ENCODE results near the gene ABCA2. TPM values are rescaled to one million over a fixed set of nuclear protein-coding genes. Genes with fewer than 3 reads are reported as not detected.

Gene ABCA2
- polyA plus RNA-seq, 1 of the 3 experiments (the other 2 are of a cell fraction) = 34.7 TPM

DNA sequence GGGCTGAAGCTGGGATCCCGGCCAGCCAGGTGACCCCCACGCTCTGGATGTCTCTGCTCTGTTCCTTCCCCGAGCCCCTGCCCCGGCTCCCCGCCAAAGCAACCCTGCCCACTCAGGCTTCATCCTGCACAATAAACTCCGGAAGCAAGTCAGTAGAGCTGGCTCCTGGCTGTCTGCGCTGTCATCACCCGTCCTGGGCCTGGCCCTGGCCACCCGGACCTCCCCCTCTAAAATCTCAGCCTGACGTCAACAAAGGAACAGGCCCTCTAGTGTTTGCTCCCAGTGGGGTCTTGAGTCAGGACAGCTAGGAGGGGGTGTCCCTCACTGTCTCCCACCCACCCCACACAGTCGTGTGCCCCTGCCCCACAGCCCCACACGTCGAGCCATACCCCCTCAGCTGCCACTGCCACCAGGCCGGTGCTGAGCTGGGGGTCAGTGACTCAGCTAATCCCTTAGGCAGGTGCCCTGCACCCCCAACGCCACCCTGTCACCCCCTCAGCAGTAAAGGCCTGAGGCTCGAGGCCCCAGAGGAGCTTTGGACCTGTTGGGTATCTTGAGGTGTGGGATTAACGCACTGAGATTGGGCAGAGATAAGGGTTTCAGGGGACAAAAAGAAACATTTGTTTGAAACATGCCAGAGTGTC is 46.3 kb downstream of the ABCA2 start:
- POLR2A ChIA-PET = no interaction called here
- WGBS (ENCODE audit: low lambda C conversion rate) = 69% methylated on average over 12 of the region's 17 CpGs

GRCh38 chr9:136980669-136981478 is 47.2 kb downstream of the ABCA2 start:
- CTCF ChIA-PET = interaction anchor here (1.1 to 3.6 kb wide), 4 partner anchors 10 to 54 kb away, joined by 3 to 14 read pairs (median 9); partner anchors contain the start of gene ABCA2

More for the DNA sequence above, 46.3 kb downstream of the ABCA2 start:
- H3K27ac ChIP-seq (ENCODE audit: low read depth in 2 of 2, low read length in 1 of 2) = no peak overlapping the region
- no peaks in the 10 kb centered on the region for H3K79me2 ChIP-seq (ENCODE audit: insufficient read depth)
- no peak overlapping the region for H3K4me2 ChIP-seq
- H3K36me3 ChIP-seq (replicated peaks in 1 of 2; ENCODE audit: control insufficient read depth in 1 of 2, insufficient read depth in 2 of 2, low read length in 1 of 2) = no peaks in the 10 kb centered on the region
- H4K20me1 ChIP-seq (ENCODE audit: insufficient read depth) = no peaks in the 10 kb centered on the region
- no peak overlapping the region for H3K9ac ChIP-seq
- DNase-seq = no peak
- H3K9me3 ChIP-seq = no peaks in the 10 kb centered on the region
- H3K4me1 ChIP-seq (ENCODE audit: control insufficient read depth in 1 of 2, insufficient read depth in 2 of 2, low read depth in 1 of 2, low read length in 1 of 2) = peaks cover 0 to 15% of the 10 kb centered on the region in 2 experiments; a peak in 1 of 4 replicates
- H3K27me3 ChIP-seq (ENCODE audit: insufficient read depth) = no peaks in the 10 kb centered on the region
- H3K4me3 ChIP-seq (ENCODE audit: low read depth in 2 of 2, low read length in 1 of 2) = no peak overlapping the region
- H3K9me2 ChIP-seq = no peaks in the 10 kb centered on the region
- CTCF ChIA-PET = interaction anchor here (1.1 to 3.6 kb wide), 5 partner anchors 9 to 53 kb away, joined by 3 to 14 read pairs (median 7); partner anchors contain the start of gene ABCA2
- peaks cover 4% of the 10 kb centered on the region for H3F3A ChIP-seq (replicated peaks; ENCODE audit: insufficient read depth)
- H2AFZ ChIP-seq (ENCODE audit: low read depth) = no peak overlapping the region
- no peak for TF ChIP-seq TCF12 (IDR thresholded peaks at IDR 0.05)
- no peak for TF ChIP-seq MEF2A (IDR thresholded peaks at IDR 0.05; ENCODE audit: borderline replicate concordance, low read depth)

More at GRCh38 chr9:136980669-136981478, 47.2 kb downstream of the ABCA2 start:
- TF ChIP-seq TCF12 (IDR thresholded peaks at IDR 0.05) (no peak), USF2 (IDR thresholded peaks at IDR 0.05; ENCODE audit: borderline replicate concordance, low read depth, low read length) (no peak), MXI1 (IDR thresholded peaks at IDR 0.05; ENCODE audit: low read depth, low read length) (no peak), SIN3A (IDR thresholded peaks at IDR 0.05; ENCODE audit: borderline replicate concordance, low read depth, low read length) (no peak), JUND (IDR thresholded peaks at IDR 0.05) (no peak), FOSL2 (IDR thresholded peaks at IDR 0.05; ENCODE audit: borderline replicate concordance, low read depth) (no peak), MEF2A (IDR thresholded peaks at IDR 0.05; ENCODE audit: borderline replicate concordance, low read depth) (no peak), FOXM1 (IDR thresholded peaks at IDR 0.05; ENCODE audit: low read depth) (no peak), CHD2 (IDR thresholded peaks at IDR 0.05; ENCODE audit: low read length, partially characterized antibody) (no peak)
- Histone ChIP-seq H3F3A (replicated peaks; ENCODE audit: insufficient read depth) (peaks cover 4% of the 10 kb centered on the region), H3K9ac (no peak overlapping the region), H3K9me2 (no peaks in the 10 kb centered on the region), H3K4me3 (ENCODE audit: low read depth in 2 of 2, low read length in 1 of 2) (no peak overlapping the region), H3K27ac (ENCODE audit: low read depth in 2 of 2, low read length in 1 of 2) (no peak overlapping the region), H3K36me3 (replicated peaks in 1 of 2; ENCODE audit: control insufficient read depth in 1 of 2, insufficient read depth in 2 of 2, low read length in 1 of 2) (no peaks in the 10 kb centered on the region), H3K9me3 (no peaks in the 10 kb centered on the region), H2AFZ (ENCODE audit: low read depth) (no peak overlapping the region), H3K4me1 (ENCODE audit: control insufficient read depth in 1 of 2, insufficient read depth in 2 of 2, low read depth in 1 of 2, low read length in 1 of 2) (peaks cover 0 to 18% of the 10 kb centered on the region in 2 experiments; a peak in 1 of 4 replicates), H4K20me1 (ENCODE audit: insufficient read depth) (no peaks in the 10 kb centered on the region), H3K27me3 (ENCODE audit: insufficient read depth) (no peaks in the 10 kb centered on the region), H3K79me2 (ENCODE audit: insufficient read depth) (no peaks in the 10 kb centered on the region), H3K4me2 (no peak overlapping the region)
- POLR2A ChIA-PET = no interaction called here
- DNase-seq = no peak
- WGBS (ENCODE audit: low lambda C conversion rate) = 94% methylated on average over 14 of the region's 16 CpGs

Measured in SK-N-SH (cell line).